Right lobe of liver (tissue), 6 donors: ENCODE measurements around the gene CERCAM. TPM values are rescaled to one million over a fixed set of nuclear protein-coding genes. Genes with fewer than 3 reads are reported as not detected.
A peak's percentile ranks its signal among the peaks of the same experiment; 100 is the strongest.

ENCODE experiments used
- ATAC-seq, 4 donors: fragments of 200-7000 bp; cut with Tn5 transposase; one replicate each; pipeline ENCODE4 v1.9.1; 2020; ENCODE audit warnings: mild to moderate bottlenecking in 4 of 4, moderate library complexity in 4 of 4
- DNase-seq, 3 donors: peaks; one replicate each; pipeline ENCODE4 v3.0.0-alpha.2; 2020
- H3K27ac ChIP-seq, 3 donors: fragments of 200-600 bp; one replicate each; pipeline ENCODE4 v1.8.0; 2022
- H3K27me3 ChIP-seq, 2 donors: fragments of 200-600 bp; one replicate each; pipeline ENCODE4 v1.8.0; 2022
- H3K36me3 ChIP-seq, 4 donors: fragments of 200-600 bp; sonication (generic) in 1 of 4; one replicate each; pipeline versions ENCODE4 v1.5.1 to v1.8.0; 2017 to 2022; ENCODE audit warnings: control low read depth in 1 of 4
- H3K4me1 ChIP-seq, 4 donors: fragments of 200-600 bp; sonication (generic) in 1 of 4; one replicate each; pipeline versions ENCODE4 v1.5.1 to v1.8.0; 2017 to 2022; ENCODE audit warnings: control low read depth in 1 of 4
- H3K4me3 ChIP-seq, 3 donors: fragments of 200-600 bp; one replicate each; pipeline ENCODE4 v1.8.0; 2022
- H3K9me3 ChIP-seq, 4 donors: fragments of 200-600 bp; sonication (generic) in 1 of 4; one replicate each; pipeline versions ENCODE4 v1.5.1 to v1.8.0; 2017 to 2022; ENCODE audit warnings: control low read depth in 1 of 4
- POLR2A ChIP-seq: fragments of 450-650 bp; IDR thresholded peaks from one replicate; pipeline ENCODE4 v1.6.1; 2017; ENCODE audit warnings: antibody characterized with exemption, mild to moderate bottlenecking
- WGBS: methylation state at CpG from one replicate; pipeline ENCODE4 v1.1.6; 2018; ENCODE audit warnings: low coverage, low lambda C conversion rate; ENCODE audit not compliant: insufficient coverage; ENCODE audit errors: missing lambda C conversion rate; 5-methylcytosine and 5-hydroxymethylcytosine counted together
- intact Hi-C, 2 donors: fragments of 100-400 bp; cut with DNase I; formaldehyde crosslinking; loops; one replicate each; pipeline versions ENCODE4 v1.11.2 to v1.14.1; 2022
- total RNA-seq, 6 experiments: library from RNA; depleted of rRNA in 2 of 6; stranded (reverse); fragments of >200 nt in 2 of 6; fragmentation: NEBNext Ultra II Directional in 3 of 6; extraction: Animal tissue kit (Norgen Biotek cat#: 25700) in 3 of 6; gene quantifications; one replicate each; pipeline versions ENCODE4 v1.1.0 to v1.2.4, GENCODE V29; 2016 to 2023
- TF ChIP-seq, protein P1 (sequence below), 4 donors: fragments of 200-600 bp in 3 of 4; fragments of 450-650 bp in 1 of 4; IDR thresholded peaks; one replicate each; pipeline versions ENCODE4 v1.5.1 to v1.8.0; 2016 to 2022; ENCODE audit warnings: antibody characterized with exemption in 4 of 4, mild to moderate bottlenecking in 2 of 4
- donor health status: DM: no; HTN: yes; CAD: no.
- donor health status: DM: no; HTN: no; CAD: no.
- donor health status: DM: no; HTN: no; CAD: no.
- donor health status: DM: no; HTN: yes; CAD: no.
- donor health status: DM: no; HTN: yes; CAD: no.

The CERCAM gene
- total RNA-seq, 6 experiments from 2014 or later, result 1.3 to 3.1 (median 2.2) TPM

DNA sequence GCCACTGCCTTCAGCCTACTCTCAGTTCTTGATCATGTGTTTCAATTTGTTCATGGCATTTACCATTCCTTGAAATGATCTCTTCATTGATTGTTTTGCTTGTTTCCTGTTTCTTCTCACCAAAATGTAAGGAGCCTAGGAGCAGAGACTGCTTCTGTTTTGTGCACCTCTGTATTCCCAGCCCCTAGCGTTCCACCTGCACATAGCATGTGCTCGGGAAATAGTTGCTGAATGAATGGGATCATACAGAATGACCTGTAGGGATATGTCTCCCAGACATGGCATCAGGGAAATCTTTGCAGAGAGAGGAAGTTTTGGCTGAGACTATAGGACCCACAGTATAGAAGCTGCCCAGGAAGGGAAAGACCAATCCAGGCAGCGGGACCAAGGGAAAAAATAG, 6.2 kb upstream of the CERCAM start:
- no peaks in the 10 kb centered on the region for H3K36me3 ChIP-seq
- ATAC-seq, result peak in 1 of 4 donors; percentile 41
- H3K9me3 ChIP-seq, result no peaks in the 10 kb centered on the region
- H3K27me3 ChIP-seq, result no peaks in the 10 kb centered on the region
- H3K4me3 ChIP-seq, result no peak overlapping the region
- no peak for DNase-seq
- intact Hi-C loops, result loop anchor here in 1 of 2 donors (10.0 kb wide), 1 partner anchor 50 kb away; no protein-coding TSS in a partner anchor
- H3K27ac ChIP-seq, result no peak overlapping the region
- 34% methylated on average over 3 of the region's 3 CpGs for WGBS
- peaks cover 0 to 5% (median 0%) of the 10 kb centered on the region in 4 donors for H3K4me1 ChIP-seq
- no peak for TF ChIP-seq POLR2A
- TF ChIP-seq, protein P1, sequence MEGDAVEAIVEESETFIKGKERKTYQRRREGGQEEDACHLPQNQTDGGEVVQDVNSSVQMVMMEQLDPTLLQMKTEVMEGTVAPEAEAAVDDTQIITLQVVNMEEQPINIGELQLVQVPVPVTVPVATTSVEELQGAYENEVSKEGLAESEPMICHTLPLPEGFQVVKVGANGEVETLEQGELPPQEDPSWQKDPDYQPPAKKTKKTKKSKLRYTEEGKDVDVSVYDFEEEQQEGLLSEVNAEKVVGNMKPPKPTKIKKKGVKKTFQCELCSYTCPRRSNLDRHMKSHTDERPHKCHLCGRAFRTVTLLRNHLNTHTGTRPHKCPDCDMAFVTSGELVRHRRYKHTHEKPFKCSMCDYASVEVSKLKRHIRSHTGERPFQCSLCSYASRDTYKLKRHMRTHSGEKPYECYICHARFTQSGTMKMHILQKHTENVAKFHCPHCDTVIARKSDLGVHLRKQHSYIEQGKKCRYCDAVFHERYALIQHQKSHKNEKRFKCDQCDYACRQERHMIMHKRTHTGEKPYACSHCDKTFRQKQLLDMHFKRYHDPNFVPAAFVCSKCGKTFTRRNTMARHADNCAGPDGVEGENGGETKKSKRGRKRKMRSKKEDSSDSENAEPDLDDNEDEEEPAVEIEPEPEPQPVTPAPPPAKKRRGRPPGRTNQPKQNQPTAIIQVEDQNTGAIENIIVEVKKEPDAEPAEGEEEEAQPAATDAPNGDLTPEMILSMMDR (IDR thresholded peaks at IDR 0.05), result peak in 2 of 4 donors; percentile 3 to 8

- Histone ChIP-seq H3K4me3 (no peak overlapping the region), H3K36me3 (no peaks in the 10 kb centered on the region), H3K4me1 (peaks cover 0 to 11% (median 0%) of the 10 kb centered on the region in 4 donors), H3K9me3 (no peaks in the 10 kb centered on the region), H3K27me3 (no peaks in the 10 kb centered on the region), H3K27ac (no peak overlapping the region)
- DNase-seq, result no peak
- intact Hi-C loops, result loop anchor here in 1 of 2 donors (10.0 kb wide), 1 partner anchor 50 kb away; no protein-coding TSS in a partner anchor
- ATAC-seq, result no peak
- WGBS, result 48% methylated on average over 2 of the region's 2 CpGs
- no peak for TF ChIP-seq POLR2A
- TF ChIP-seq, protein P1 (IDR thresholded peaks at IDR 0.05), result no peak
Measured at GRCh38 chr9:128415281-128415680, 5.4 kb upstream of the CERCAM start.

GRCh38 chr9:128416014-128416413, 4.6 kb upstream of the CERCAM start:
- Histone ChIP-seq H3K4me1 (peaks cover 0 to 11% (median 0%) of the 10 kb centered on the region in 4 donors), H3K4me3 (no peak overlapping the region), H3K9me3 (no peaks in the 10 kb centered on the region), H3K27me3 (no peaks in the 10 kb centered on the region), H3K36me3 (no peaks in the 10 kb centered on the region), H3K27ac (no peak overlapping the region)
- no peak for ATAC-seq
- TF ChIP-seq, protein P1 (IDR thresholded peaks at IDR 0.05), result no peak
- no peak for TF ChIP-seq POLR2A
- WGBS, result 45% methylated on average over 5 of the region's 6 CpGs
- intact Hi-C loops, result loop anchor here in 1 of 2 donors (10.0 kb wide), 1 partner anchor 51 kb away; no protein-coding TSS in a partner anchor
- no peak for DNase-seq

- intact Hi-C loops, result loop anchor here in 1 of 2 donors (10.0 kb wide), 1 partner anchor 52 kb away; no protein-coding TSS in a partner anchor
- Histone ChIP-seq H3K4me3 (no peak overlapping the region), H3K4me1 (peaks cover 0 to 11% (median 0%) of the 10 kb centered on the region in 4 donors), H3K27me3 (no peaks in the 10 kb centered on the region), H3K36me3 (no peaks in the 10 kb centered on the region), H3K9me3 (no peaks in the 10 kb centered on the region), H3K27ac (no peak overlapping the region)
- DNase-seq (no peak), ATAC-seq (no peak)
- no peak for TF ChIP-seq POLR2A
- TF ChIP-seq, protein P1 (IDR thresholded peaks at IDR 0.05), result no peak
- 36% methylated on average over 6 of the region's 6 CpGs for WGBS
Measured at GRCh38 chr9:128416432-128417019, 4.1 kb upstream of the CERCAM start.
